GM23338 (cell line): ENCODE measurements around the gene CRADD. TPM values are rescaled to one million over a fixed set of nuclear protein-coding genes. Genes with fewer than 3 reads are reported as not detected.

Experiments
- ATAC-seq: fragments of 200-7000 bp; cut with Tn5 transposase; 3 replicates; pipeline ENCODE4 v1.9.1; 2020
- DNase-seq: peaks from one replicate; pipeline ENCODE4 v3.0.0-alpha.2; 2015; ENCODE audit warnings: low spot score
- H2AFZ ChIP-seq: fragments of 200-600 bp; sonication (generic); 2 replicates; pipeline ENCODE4 v1.8.0; 2016; ENCODE audit warnings: antibody characterized with exemption, mild to moderate bottlenecking, moderate library complexity
- H3F3A ChIP-seq: fragments of 200-600 bp; sonication (generic); replicated peaks from 2 replicates; pipeline ENCODE4 v1.8.0; 2017; ENCODE audit warnings: antibody characterized with exemption, mixed run types, low read depth
- H3K27ac ChIP-seq: fragments of 200-600 bp; sonication (generic); 2 replicates; pipeline ENCODE4 v1.6.1; 2016; ENCODE audit warnings: low read depth
- H3K27me3 ChIP-seq: fragments of 200-600 bp; sonication (generic); 2 replicates; pipeline ENCODE4 v1.8.0; 2016; ENCODE audit warnings: mild to moderate bottlenecking, mixed run types, moderate library complexity; ENCODE audit not compliant: insufficient read depth
- H3K36me3 ChIP-seq: fragments of 200-600 bp; sonication (generic); 2 replicates; pipeline ENCODE4 v1.8.0; 2016; ENCODE audit warnings: mild to moderate bottlenecking; ENCODE audit not compliant: insufficient read depth
- H3K4me1 ChIP-seq: fragments of 200-600 bp; sonication (generic); 2 replicates; pipeline ENCODE4 v1.8.0; 2016; ENCODE audit warnings: mild to moderate bottlenecking, moderate library complexity; ENCODE audit not compliant: insufficient read depth
- H3K4me2 ChIP-seq: fragments of 200-600 bp; sonication (generic); 2 replicates; pipeline ENCODE4 v1.7.1; 2017; ENCODE audit warnings: mixed run types
- H3K4me3 ChIP-seq: fragments of 200-600 bp; sonication (generic); 2 replicates; pipeline ENCODE4 v1.6.1; 2016; ENCODE audit warnings: mixed run types
- H3K79me2 ChIP-seq: fragments of 200-600 bp; sonication (generic); replicated peaks from 2 replicates; pipeline ENCODE4 v1.8.0; 2017; ENCODE audit warnings: mild to moderate bottlenecking; ENCODE audit not compliant: insufficient read depth
- H3K9me2 ChIP-seq: fragments of 200-600 bp; sonication (generic); 2 replicates; pipeline ENCODE4 v1.8.0; 2017; ENCODE audit not compliant: insufficient read depth
- H4K20me1 ChIP-seq: fragments of 200-600 bp; sonication (generic); replicated peaks from 2 replicates; pipeline ENCODE4 v1.8.0; 2017; ENCODE audit warnings: mild to moderate bottlenecking; ENCODE audit not compliant: insufficient read depth
- H3K27ac Mint-ChIP-seq: 2 replicates; pipeline ENCODE4 v1.8.0; 2020; ENCODE audit warnings: inconsistent platforms, mild to moderate bottlenecking, moderate library complexity, mixed read lengths
- H3K27me3 Mint-ChIP-seq: 3 replicates; pipeline ENCODE4 v1.8.0; 2022; ENCODE audit warnings: low read depth, mild to moderate bottlenecking, moderate library complexity, mixed read lengths, inconsistent platforms; ENCODE audit not compliant: insufficient read depth, poor library complexity
- H3K36me3 Mint-ChIP-seq: 3 replicates; pipeline ENCODE4 v1.8.0; 2021; ENCODE audit warnings: low read depth, mild to moderate bottlenecking, inconsistent platforms, moderate library complexity, mixed read lengths
- H3K4me1 Mint-ChIP-seq: 3 replicates; pipeline ENCODE4 v1.8.0; 2020; ENCODE audit warnings: mild to moderate bottlenecking, inconsistent platforms, mixed read lengths
- H3K4me3 Mint-ChIP-seq: 3 replicates; pipeline ENCODE4 v1.8.0; 2021; ENCODE audit warnings: moderate library complexity, mild to moderate bottlenecking, inconsistent platforms, mixed read lengths
- H3K9me3 Mint-ChIP-seq: 3 replicates; pipeline ENCODE4 v1.8.0; 2020; ENCODE audit warnings: moderate library complexity, mild to moderate bottlenecking, inconsistent platforms, mixed read lengths
- EZH2phosphoT487 ChIP-seq: fragments of 200-600 bp; sonication (generic); IDR thresholded peaks from one replicate; pipeline ENCODE4 v1.8.1; 2018; ENCODE audit warnings: antibody characterized with exemption; ENCODE audit not compliant: unreplicated experiment
- JUNB ChIP-seq: IDR thresholded peaks from one replicate; pipeline ENCODE4 v1.6.1; 2016; ENCODE audit warnings: antibody characterized with exemption; ENCODE audit not compliant: unreplicated experiment
- POLR2AphosphoS5 ChIP-seq: IDR thresholded peaks from 2 replicates; pipeline ENCODE4 v1.6.1; 2016; ENCODE audit warnings: antibody characterized with exemption, low read depth
- STAT1 ChIP-seq: IDR thresholded peaks from one replicate; pipeline ENCODE4 v1.6.1; 2016; ENCODE audit warnings: antibody characterized with exemption; ENCODE audit not compliant: unreplicated experiment
- ZNF114 ChIP-seq: fragments of 250-450 bp; sonication (Bioruptor Pico); IDR thresholded peaks from 2 replicates; pipeline ENCODE4 v1.5.0; 2020; ENCODE audit warnings: mild to moderate bottlenecking, moderate library complexity
- ZNF331 ChIP-seq: fragments of 250-450 bp; sonication (Bioruptor Pico); IDR thresholded peaks from 2 replicates; pipeline ENCODE4 v1.5.0; 2020; ENCODE audit warnings: low read depth, mild to moderate bottlenecking, moderate library complexity
- ZNF462 ChIP-seq: fragments of 250-450 bp; sonication (Bioruptor Pico); IDR thresholded peaks from 2 replicates; pipeline ENCODE4 v1.5.0; 2020; ENCODE audit warnings: mild to moderate bottlenecking, moderate library complexity
- polyA plus RNA-seq: library from polyadenylated mRNA; unstranded; fragments of >200 nt; fragmentation: Nextera tagmentation; extraction: Ambion mirVana; gene quantifications from 2 replicates; pipeline ENCODE4 v1.2.1, GENCODE V29; 2016
- total RNA-seq: library from RNA; depleted of rRNA; stranded (reverse); fragments of >200 nt; shearing (Covaris generic); gene quantifications from 2 replicates; pipeline ENCODE4 v1.2.3, GENCODE V29; 2014
- TF ChIP-seq, protein P1 (sequence below), 2 experiments: fragments of 200-600 bp in 1 of 2; sonication (generic) in 1 of 2; conservative IDR thresholded peaks; 2 replicates each; pipeline versions ENCODE4 v1.5.1 to v1.6.1; 2016 to 2017; ENCODE audit warnings: antibody characterized with exemption in 2 of 2, low read depth in 2 of 2, mild to moderate bottlenecking in 2 of 2, moderate library complexity in 1 of 2

Gene CRADD
- total and polyA plus RNA-seq, 2 experiments from 2014 or later = 6.3 to 27.9 TPM

GRCh38 chr12:93676408-93677194 is 574 bp upstream of the CRADD start:
- H3K9me3 Mint-ChIP-seq = no peaks in the 10 kb centered on the region
- Histone ChIP-seq H3K9me2 (peaks cover 7% of the 10 kb centered on the region; the same call in 1 of the 2 replicates), H3F3A (0 out of 2 replicates have a peak, but pooled peaks cover 3% of the 10 kb centered on the region), H3K79me2 (no peaks in the 10 kb centered on the region), H3K4me1 (peaks cover 8% of the 10 kb centered on the region), H4K20me1 (no peaks in the 10 kb centered on the region), H3K36me3 (no peaks in the 10 kb centered on the region), H3K4me3 (peak overlapping the region; percentile 64), H2AFZ (peak overlapping the region; percentile 56), H3K27me3 (no peaks in the 10 kb centered on the region), H3K27ac (peak overlapping the region; percentile 5; the same call in 1 of the 2 replicates), H3K4me2 (peak overlapping the region; percentile 55)
- H3K4me1 Mint-ChIP-seq = peaks cover 31% of the 10 kb centered on the region
- DNase-seq (no peak), ATAC-seq (no peak)
- peak overlapping the region; percentile 90 for H3K4me3 Mint-ChIP-seq
- peaks cover 10% of the 10 kb centered on the region for H3K27me3 Mint-ChIP-seq
- H3K36me3 Mint-ChIP-seq = 0 out of 3 replicates have a peak, but pooled peaks cover 2% of the 10 kb centered on the region
- peak overlapping the region; percentile 73 for H3K27ac Mint-ChIP-seq
- TF ChIP-seq EZH2phosphoT487 (no peak), ZNF462 (CRISPR knock-in tag) (no peak), STAT1 (no peak), ZNF331 (CRISPR knock-in tag) (no peak), ZNF114 (no peak), JUNB (no peak), POLR2AphosphoS5 (no peak)
- TF ChIP-seq, protein P1, sequence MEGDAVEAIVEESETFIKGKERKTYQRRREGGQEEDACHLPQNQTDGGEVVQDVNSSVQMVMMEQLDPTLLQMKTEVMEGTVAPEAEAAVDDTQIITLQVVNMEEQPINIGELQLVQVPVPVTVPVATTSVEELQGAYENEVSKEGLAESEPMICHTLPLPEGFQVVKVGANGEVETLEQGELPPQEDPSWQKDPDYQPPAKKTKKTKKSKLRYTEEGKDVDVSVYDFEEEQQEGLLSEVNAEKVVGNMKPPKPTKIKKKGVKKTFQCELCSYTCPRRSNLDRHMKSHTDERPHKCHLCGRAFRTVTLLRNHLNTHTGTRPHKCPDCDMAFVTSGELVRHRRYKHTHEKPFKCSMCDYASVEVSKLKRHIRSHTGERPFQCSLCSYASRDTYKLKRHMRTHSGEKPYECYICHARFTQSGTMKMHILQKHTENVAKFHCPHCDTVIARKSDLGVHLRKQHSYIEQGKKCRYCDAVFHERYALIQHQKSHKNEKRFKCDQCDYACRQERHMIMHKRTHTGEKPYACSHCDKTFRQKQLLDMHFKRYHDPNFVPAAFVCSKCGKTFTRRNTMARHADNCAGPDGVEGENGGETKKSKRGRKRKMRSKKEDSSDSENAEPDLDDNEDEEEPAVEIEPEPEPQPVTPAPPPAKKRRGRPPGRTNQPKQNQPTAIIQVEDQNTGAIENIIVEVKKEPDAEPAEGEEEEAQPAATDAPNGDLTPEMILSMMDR (conservative IDR thresholded peaks at IDR 0.05; ENCODE audit: low read depth in 2 of 2) = no peak
